HL-60 (cell line): ENCODE measurements around the gene ZFP82.

ENCODE experiments used
- DNase-seq, 2 experiments: peaks; one replicate each; pipeline ENCODE4 v3.0.0-alpha.2; 2010 to 2020; ENCODE audit warnings: low read depth in 1 of 2, low spot score in 1 of 2
- H3K27ac ChIP-seq: fragments of 250-450 bp; sonication (Bioruptor Pico); replicated peaks from 2 replicates; pipeline ENCODE4 v1.5.1; 2020; ENCODE audit warnings: mild to moderate bottlenecking, moderate library complexity
- H3K27me3 ChIP-seq: fragments of 250-450 bp; sonication (Bioruptor Pico); 2 replicates; pipeline ENCODE4 v1.5.1; 2021; ENCODE audit warnings: mild to moderate bottlenecking, moderate library complexity; ENCODE audit not compliant: insufficient read depth, poor library complexity, severe bottlenecking
- H3K4me3 ChIP-seq: replicated peaks from 2 replicates; pipeline ENCODE4 v1.5.1; 2011; ENCODE audit warnings: mild to moderate bottlenecking, control low read depth, low read length; ENCODE audit not compliant: insufficient read depth
- GABPA ChIP-seq: IDR thresholded peaks from 2 replicates; pipeline ENCODE4 v1.6.1; 2012; ENCODE audit warnings: low read depth
- POLR2AphosphoS5 ChIP-seq: IDR thresholded peaks from 2 replicates; pipeline ENCODE4 v1.6.1; 2012; ENCODE audit warnings: low read depth
- REST ChIP-seq: IDR thresholded peaks from 2 replicates; pipeline ENCODE4 v1.6.1; 2012; ENCODE audit warnings: low read depth; ENCODE audit not compliant: insufficient replicate concordance
- SPI1 ChIP-seq: IDR thresholded peaks from 2 replicates; pipeline ENCODE4 v1.6.1; 2012; ENCODE audit warnings: low read depth, mild to moderate bottlenecking, borderline replicate concordance
- TF ChIP-seq, protein P1 (sequence below): IDR thresholded peaks from one replicate; pipeline ENCODE4 v1.5.1; 2011; ENCODE audit warnings: low read length, control low read depth, inconsistent platforms; ENCODE audit not compliant: insufficient read depth

Gene ZFP82

DNA sequence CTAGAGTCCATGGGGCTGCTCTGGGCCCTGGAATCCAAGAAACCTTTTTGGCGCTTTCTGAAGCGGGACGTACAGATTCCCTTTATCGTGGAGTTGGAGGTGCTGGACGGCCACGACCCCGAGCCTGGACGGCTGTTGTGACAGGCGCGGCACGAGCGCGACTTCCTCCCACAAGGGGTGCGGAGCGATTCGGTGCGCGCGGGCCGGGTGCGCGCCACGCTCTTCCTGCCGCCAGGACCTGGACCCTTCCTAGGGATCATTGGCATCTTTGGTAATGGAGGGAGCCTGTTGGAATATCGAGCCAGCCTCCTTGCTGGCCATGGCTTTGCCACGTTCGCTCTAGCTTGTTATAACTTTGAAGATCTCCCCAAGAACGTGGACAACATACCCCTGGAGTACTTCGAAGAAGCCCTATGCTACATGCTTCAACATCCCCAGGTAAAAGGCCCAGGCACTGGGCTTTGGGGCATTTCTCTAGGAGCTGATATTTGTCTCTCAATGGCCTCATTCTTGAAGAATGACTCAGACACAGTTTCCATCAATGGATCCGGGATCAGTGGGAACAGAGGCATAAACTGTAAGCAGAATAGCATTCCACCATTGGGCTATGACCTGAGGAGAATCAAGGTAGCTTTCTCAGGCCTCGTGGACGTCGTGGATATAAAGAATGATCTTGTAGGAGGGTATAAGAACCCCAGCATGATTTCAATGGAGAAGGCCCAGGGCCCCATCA, 3.5 kb upstream of the ZFP82 start:
- Histone ChIP-seq H3K27ac (no peak overlapping the region), H3K4me3 (no peak overlapping the region), H3K27me3 (no peaks in the 10 kb centered on the region)
- no peak for DNase-seq
- TF ChIP-seq POLR2AphosphoS5 (no peak), SPI1 (no peak), GABPA (no peak), REST (no peak)
- TF ChIP-seq, protein P1, sequence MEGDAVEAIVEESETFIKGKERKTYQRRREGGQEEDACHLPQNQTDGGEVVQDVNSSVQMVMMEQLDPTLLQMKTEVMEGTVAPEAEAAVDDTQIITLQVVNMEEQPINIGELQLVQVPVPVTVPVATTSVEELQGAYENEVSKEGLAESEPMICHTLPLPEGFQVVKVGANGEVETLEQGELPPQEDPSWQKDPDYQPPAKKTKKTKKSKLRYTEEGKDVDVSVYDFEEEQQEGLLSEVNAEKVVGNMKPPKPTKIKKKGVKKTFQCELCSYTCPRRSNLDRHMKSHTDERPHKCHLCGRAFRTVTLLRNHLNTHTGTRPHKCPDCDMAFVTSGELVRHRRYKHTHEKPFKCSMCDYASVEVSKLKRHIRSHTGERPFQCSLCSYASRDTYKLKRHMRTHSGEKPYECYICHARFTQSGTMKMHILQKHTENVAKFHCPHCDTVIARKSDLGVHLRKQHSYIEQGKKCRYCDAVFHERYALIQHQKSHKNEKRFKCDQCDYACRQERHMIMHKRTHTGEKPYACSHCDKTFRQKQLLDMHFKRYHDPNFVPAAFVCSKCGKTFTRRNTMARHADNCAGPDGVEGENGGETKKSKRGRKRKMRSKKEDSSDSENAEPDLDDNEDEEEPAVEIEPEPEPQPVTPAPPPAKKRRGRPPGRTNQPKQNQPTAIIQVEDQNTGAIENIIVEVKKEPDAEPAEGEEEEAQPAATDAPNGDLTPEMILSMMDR: no peak

GRCh38 chr19:36420961-36421748, 2.7 kb upstream of the ZFP82 start:
- no peak for DNase-seq
- Histone ChIP-seq H3K27ac (no peak overlapping the region), H3K4me3 (no peak overlapping the region), H3K27me3 (no peaks in the 10 kb centered on the region)
- TF ChIP-seq, protein P1: no peak
- TF ChIP-seq POLR2AphosphoS5 (no peak), SPI1 (no peak), REST (no peak), GABPA (no peak)

GRCh38 chr19:36417752-36418286, 625 bp downstream of the ZFP82 start:
- H3K27ac ChIP-seq: peak overlapping the region; percentile 84
- H3K4me3 ChIP-seq: peak overlapping the region; percentile 51

More at GRCh38 chr19:36417752-36418286, 625 bp downstream of the ZFP82 start:
- H3K27me3 ChIP-seq: no peaks in the 10 kb centered on the region
- DNase-seq: no peak
- TF ChIP-seq POLR2AphosphoS5 (no peak), GABPA (no peak), REST (no peak), SPI1 (no peak)
- TF ChIP-seq, protein P1: no peak
